ENCODE results near the gene FBXO30. TPM values are rescaled to one million over a fixed set of nuclear protein-coding genes. Genes with fewer than 3 reads are reported as not detected.

Gene FBXO30
- total RNA-seq, 2 donors from 2014 or later = 8.0 to 20.5 TPM

DNA sequence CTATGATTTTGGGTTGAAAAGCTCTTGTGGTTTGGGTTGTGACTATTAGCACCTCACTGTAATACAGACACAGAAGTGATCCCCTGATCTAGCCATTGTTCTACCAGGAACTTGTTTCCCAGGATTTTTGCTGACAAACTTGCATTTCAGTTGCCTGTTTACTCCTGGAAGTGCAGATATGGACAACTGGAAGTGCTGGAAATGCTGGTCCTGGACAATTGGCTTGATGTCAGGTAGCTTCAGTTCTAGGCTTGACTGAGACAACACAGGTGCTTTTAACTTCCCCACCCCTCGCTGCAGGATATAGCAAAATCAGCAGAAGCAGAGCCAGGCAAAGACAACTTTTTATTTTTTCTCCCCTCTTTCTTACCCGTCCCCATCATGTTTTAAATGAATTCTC, 27.1 kb upstream of the FBXO30 start:
- ATAC-seq (ENCODE audit: insufficient number of reproducible peaks, low FRiP score, low read depth) = no peak
- no peak for DNase-seq (ENCODE audit: low spot score)
- Histone ChIP-seq H3K27ac (no peak overlapping the region), H3K36me3 (no peaks in the 10 kb centered on the region), H3K27me3 (replicated peaks; ENCODE audit: insufficient read depth) (no peaks in the 10 kb centered on the region), H3K9me3 (no peaks in the 10 kb centered on the region), H3K4me3 (no peak overlapping the region), H3K4me1 (ENCODE audit: control insufficient read depth in 1 of 2, low read depth in 2 of 2) (peaks cover 4 to 28% of the 10 kb centered on the region in 2 donors)
- TF ChIP-seq, protein P1, sequence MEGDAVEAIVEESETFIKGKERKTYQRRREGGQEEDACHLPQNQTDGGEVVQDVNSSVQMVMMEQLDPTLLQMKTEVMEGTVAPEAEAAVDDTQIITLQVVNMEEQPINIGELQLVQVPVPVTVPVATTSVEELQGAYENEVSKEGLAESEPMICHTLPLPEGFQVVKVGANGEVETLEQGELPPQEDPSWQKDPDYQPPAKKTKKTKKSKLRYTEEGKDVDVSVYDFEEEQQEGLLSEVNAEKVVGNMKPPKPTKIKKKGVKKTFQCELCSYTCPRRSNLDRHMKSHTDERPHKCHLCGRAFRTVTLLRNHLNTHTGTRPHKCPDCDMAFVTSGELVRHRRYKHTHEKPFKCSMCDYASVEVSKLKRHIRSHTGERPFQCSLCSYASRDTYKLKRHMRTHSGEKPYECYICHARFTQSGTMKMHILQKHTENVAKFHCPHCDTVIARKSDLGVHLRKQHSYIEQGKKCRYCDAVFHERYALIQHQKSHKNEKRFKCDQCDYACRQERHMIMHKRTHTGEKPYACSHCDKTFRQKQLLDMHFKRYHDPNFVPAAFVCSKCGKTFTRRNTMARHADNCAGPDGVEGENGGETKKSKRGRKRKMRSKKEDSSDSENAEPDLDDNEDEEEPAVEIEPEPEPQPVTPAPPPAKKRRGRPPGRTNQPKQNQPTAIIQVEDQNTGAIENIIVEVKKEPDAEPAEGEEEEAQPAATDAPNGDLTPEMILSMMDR (IDR thresholded peaks at IDR 0.05) = no peak

DNA sequence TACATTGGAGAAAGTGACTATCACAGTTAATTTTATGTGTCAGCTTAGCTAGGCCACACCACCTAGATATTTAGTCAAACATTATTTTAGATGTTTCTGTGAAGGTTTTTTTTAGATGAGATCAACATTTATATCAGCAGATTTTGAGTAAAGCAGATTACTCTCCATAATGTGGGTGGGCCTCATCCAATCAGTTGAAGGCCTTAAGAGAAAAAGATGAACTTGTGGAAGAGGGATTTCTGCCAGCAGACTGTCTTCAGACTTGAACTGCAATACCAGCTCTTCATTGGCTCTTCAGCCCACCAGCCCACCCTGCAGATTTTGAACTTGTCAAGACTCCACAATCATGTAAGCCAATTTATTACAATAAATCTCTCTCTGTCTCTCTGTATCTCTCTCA, 25.1 kb upstream of the FBXO30 start:
- DNase-seq (ENCODE audit: low spot score) = no peak
- H3K4me3 ChIP-seq = no peak overlapping the region
- H3K27me3 ChIP-seq (replicated peaks; ENCODE audit: insufficient read depth) = no peaks in the 10 kb centered on the region
- no peak for ATAC-seq (ENCODE audit: insufficient number of reproducible peaks, low FRiP score, low read depth)
- no peaks in the 10 kb centered on the region for H3K36me3 ChIP-seq
- peaks cover 4 to 21% of the 10 kb centered on the region in 2 donors for H3K4me1 ChIP-seq (ENCODE audit: control insufficient read depth in 1 of 2, low read depth in 2 of 2)
- TF ChIP-seq, protein P1 (IDR thresholded peaks at IDR 0.05) = no peak
- H3K27ac ChIP-seq = no peak overlapping the region
- H3K9me3 ChIP-seq = no peaks in the 10 kb centered on the region

DNA sequence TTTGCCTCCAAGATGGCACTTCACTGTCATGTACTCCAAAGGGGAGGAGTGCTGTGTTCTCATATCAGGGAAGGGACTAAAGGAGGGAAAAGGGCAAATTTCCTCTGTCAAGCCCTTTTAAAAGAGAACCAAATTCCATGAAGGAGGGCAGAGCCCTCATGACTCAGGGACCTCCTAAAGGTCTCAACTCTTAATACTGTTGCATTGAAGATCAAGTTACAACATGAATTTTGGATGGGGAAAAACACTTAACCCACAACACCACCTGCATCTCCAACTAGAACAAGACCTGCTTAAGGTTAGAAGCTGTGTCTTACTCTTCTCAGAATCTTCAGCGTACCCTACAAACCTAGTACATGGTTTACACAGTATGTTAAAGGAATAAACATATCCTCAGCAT, 23.7 kb upstream of the FBXO30 start:
- H3K9me3 ChIP-seq = no peaks in the 10 kb centered on the region
- DNase-seq (ENCODE audit: low spot score) (no peak), ATAC-seq (ENCODE audit: insufficient number of reproducible peaks, low FRiP score, low read depth) (no peak)
- H3K36me3 ChIP-seq = no peaks in the 10 kb centered on the region
- no peaks in the 10 kb centered on the region for H3K27me3 ChIP-seq (replicated peaks; ENCODE audit: insufficient read depth)
- peaks cover 4 to 11% of the 10 kb centered on the region in 2 donors for H3K4me1 ChIP-seq (ENCODE audit: control insufficient read depth in 1 of 2, low read depth in 2 of 2)
- H3K4me3 ChIP-seq = no peak overlapping the region
- TF ChIP-seq, protein P1 (IDR thresholded peaks at IDR 0.05) = no peak
- no peak overlapping the region for H3K27ac ChIP-seq

DNA sequence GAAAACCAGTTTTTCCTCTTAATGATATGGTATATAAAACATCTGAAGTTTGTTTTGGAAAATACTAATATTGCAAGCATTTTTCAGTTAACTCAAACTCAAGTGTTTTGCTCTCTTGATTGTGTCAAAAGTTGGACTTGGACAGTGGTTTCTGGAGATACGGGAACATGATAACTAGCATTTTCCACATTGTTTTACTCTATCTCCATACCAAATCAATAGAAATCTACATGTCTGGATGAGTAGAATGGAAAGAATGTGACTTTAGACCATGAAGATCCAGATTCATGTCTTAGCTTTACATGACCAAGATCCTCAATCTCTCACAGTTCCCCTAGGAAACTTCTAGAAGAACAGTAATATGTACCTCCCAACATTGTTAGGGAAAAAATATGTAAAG, 22.2 kb upstream of the FBXO30 start:
- H3K27me3 ChIP-seq (replicated peaks; ENCODE audit: insufficient read depth) = no peaks in the 10 kb centered on the region
- H3K9me3 ChIP-seq = no peaks in the 10 kb centered on the region
- DNase-seq (ENCODE audit: low spot score) (no peak), ATAC-seq (ENCODE audit: insufficient number of reproducible peaks, low FRiP score, low read depth) (no peak)
- H3K36me3 ChIP-seq = no peaks in the 10 kb centered on the region
- H3K27ac ChIP-seq = no peak overlapping the region
- H3K4me1 ChIP-seq (ENCODE audit: control insufficient read depth in 1 of 2, low read depth in 2 of 2) = no peaks in the 10 kb centered on the region
- no peak overlapping the region for H3K4me3 ChIP-seq
- TF ChIP-seq, protein P1 (IDR thresholded peaks at IDR 0.05) = no peak

DNA sequence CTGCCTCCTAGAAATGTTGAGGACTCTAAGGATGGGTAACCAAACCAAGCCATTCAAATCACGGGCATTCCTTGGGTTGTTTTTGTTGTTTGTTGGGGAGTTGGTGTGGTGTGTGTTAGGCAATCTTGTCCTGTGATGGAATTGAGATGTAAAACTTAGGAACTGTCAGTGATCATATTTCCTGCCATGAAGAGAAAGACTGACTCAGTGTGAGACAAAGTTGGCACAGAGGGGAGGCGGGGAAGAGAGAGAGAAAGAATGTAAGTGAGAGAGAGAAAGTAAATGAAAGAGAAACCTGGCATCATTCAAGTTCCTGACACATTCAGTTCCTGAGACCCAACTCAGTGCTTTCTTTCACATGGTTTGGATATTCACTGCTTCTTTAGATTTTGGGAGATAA, 21.6 kb upstream of the FBXO30 start:
- no peak for DNase-seq (ENCODE audit: low spot score)
- Histone ChIP-seq H3K4me1 (ENCODE audit: control insufficient read depth in 1 of 2, low read depth in 2 of 2) (no peaks in the 10 kb centered on the region), H3K9me3 (no peaks in the 10 kb centered on the region), H3K36me3 (no peaks in the 10 kb centered on the region), H3K27me3 (replicated peaks; ENCODE audit: insufficient read depth) (no peaks in the 10 kb centered on the region), H3K4me3 (no peak overlapping the region), H3K27ac (no peak overlapping the region)
- ATAC-seq (ENCODE audit: insufficient number of reproducible peaks, low FRiP score, low read depth) = no peak
- TF ChIP-seq, protein P1 (IDR thresholded peaks at IDR 0.05) = no peak

Measured in thoracic aorta (tissue), 2 donors.